ENCODE data around the gene THBS3.

The THBS3 gene

DNA sequence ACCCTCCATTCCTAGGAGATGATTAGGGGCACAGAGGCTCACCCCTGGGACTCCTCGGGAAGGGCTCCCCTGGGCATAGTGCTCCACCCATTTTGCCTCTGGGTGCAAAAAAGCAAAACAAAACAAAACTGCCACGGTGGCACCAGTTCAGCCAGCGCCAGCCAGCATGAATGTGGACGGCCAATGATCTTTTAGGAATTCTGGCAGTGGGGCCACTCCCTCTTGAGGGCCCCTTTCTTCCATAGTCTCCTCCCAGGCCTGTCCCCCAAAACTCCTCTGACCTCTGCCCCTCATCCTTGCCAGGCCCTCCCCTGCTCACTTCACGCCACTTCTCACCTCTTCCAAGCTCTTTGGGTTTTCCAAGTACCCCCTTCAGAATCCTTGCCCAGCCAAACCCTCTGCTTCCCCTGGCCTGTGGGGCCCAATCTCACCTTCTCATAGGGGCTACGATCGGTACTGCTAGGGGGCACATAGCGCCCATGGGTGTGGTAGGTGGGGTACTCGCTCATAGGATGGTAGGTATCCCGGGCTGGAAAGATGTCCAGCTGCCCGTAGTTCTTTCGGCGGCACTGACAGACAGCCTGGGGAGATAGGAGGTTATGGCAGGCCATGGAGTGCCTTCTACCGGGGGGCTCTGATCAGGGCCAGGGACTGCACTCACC is 20.8 kb downstream of the THBS3 start:
- no peak for DNase-seq

DNA sequence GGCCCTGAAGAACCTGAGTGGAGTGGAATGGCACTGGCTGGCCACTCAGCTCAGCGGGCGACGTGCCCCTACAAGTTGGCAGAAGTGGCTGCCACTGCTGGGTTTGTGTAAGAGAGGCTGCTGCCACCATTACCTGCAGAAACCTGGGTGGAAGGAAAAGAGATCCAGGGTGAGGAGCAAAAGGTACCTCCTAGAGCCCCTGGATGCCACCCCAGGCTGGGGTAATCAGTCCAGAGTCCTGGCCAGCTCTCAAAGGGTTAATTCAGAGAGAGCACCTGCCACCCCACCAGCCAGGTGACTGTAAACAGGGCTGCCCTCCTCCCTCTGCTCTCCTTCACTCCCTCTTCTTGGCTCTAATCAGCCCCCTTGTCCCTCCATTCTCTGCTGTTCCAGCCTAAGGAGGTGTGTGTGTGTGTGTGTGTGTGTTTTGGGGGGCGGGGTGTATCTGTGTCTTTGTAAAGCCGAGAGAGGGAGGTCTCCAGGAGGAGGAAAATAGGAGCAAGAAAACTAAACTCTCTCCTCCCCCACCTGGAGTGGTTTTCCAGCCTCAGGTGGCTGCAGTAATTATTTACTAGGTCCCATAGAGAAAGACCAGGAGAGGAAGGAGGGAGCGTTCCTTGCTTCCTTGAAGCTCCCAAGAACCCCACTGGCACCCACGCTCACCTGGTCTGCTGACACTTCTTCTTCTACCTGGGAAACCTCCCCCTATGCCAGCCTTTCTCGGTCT is 21.5 kb downstream of the THBS3 start:
- DNase-seq = no peak

DNA sequence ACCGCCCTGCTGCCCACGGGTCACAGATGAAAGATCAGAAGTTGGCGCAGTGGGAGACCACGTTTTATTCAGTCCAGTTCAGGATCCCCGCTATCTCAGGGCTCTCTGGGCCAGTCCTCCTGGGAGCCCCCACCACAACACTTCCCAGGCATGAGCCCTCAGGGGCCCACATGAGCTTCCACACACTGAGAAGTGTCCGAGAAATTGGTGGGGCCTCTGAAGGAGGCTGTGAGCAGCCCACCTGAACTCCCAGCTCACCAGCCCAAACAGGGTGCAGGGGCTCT is 22.0 kb downstream of the THBS3 start:
- DNase-seq = no peak

DNA sequence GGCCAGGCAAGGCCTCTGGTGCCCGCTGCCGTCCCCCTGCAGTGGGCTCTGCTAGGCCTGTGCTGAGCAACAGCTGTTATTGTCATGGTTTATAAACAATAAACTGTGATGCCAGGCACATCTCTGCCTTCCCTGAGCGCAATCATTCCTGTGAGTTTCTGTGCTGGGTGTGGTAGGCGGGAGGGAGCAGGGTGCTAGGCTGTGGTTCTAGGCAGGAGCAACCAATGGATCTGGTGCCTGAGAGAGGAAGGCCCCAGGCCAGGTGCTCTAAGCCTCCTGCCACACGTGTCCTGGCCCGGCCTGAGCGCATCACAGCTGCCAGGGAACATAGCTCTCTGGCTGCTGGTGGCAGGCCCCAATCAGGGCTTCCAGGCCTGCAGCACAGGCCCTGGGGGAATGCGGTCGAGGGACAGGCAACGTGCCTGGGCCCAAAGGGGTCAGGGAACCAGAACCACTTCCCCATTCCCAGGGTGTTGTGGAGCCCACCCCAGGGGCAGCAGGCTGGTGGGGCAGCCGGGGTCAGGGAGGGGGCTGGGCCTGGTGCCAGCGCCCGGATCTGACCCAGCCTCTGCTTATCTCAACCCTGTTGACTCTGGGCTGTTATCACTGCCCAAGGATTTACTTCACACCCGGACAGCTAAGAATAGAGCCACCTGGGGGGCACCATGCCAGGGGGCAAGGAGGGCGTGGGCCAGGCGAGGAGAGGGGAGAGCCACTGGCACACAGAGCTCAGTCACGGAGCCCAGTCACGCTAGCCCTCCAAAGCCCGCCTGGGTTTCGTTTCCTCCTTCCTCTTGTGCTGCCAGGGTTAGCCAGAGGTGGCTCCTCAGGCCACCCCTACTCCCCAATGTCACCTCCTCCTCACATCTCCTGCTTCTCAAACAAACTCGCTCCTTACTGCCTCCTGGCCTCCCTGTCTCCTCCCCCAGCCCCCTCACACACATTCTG is 22.6 kb downstream of the THBS3 start:
- DNase-seq = no peak

GRCh38 chr1:155184351-155184811 is 23.3 kb downstream of the THBS3 start:
- no peak for DNase-seq

- no peak for DNase-seq
These were observed 23.9 kb downstream of the THBS3 start for GRCh38 chr1:155183775-155184221.

DNA sequence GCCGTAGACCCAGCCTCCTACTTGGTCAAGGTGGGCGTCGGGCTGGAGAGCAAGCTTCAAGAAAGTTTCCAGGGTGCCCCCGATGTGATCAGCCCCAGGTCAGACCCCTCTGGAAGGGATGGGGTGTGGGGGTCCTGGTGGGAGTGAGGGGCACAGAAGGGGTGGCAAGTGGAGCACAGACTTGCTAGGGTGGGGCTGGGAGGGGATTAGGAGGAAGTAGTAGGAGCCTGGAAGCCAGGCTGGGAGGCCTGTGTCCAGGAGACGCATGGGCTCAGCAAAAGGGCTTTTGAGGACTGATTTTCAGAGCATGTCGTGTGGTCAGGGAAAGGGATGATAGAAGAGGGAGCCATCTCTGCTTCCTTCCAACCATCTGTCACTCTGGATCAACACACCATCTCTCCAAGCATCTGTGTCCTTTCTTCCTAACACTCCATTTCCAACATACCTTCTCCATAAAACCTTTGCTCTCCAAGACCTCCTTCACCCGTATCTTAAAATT is 25.6 kb downstream of the THBS3 start:
- DNase-seq = no peak

DNA sequence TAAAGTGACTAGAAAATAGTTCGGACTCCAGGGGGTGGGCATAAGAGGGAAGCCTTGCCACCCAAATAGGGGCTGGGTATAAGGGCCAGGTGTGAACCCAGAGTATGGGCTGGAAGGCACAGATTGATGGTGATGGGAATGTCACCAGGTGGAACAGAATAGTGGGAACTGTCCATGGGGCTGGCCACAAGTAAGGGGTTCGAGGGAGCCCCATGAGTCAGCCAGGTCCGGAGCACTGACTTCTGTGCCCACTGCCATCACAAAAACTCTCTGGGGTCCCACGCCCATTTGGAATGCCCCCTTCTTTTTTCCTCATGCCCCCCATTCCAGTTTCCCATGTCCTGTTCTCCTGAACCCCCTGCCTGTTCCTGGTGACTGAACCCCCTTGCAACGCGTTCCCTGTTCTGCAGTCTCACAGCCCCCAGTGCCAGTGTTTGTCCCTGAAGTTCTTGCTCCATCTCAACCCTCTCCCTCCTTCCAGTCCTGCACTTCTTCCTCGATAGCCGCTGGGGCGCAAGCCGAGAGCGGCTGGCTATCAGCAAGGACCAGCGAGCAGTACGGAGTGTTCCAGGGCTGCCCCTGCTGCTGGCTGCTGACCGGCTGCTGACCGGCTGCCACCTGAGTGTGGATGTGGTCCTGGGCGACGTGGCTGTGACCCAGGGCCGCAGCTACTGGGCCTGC is 26.2 kb downstream of the THBS3 start:
- no peak for DNase-seq

- DNase-seq = no peak
These were observed 28.3 kb downstream of the THBS3 start for GRCh38 chr1:155179112-155180031.

DNA sequence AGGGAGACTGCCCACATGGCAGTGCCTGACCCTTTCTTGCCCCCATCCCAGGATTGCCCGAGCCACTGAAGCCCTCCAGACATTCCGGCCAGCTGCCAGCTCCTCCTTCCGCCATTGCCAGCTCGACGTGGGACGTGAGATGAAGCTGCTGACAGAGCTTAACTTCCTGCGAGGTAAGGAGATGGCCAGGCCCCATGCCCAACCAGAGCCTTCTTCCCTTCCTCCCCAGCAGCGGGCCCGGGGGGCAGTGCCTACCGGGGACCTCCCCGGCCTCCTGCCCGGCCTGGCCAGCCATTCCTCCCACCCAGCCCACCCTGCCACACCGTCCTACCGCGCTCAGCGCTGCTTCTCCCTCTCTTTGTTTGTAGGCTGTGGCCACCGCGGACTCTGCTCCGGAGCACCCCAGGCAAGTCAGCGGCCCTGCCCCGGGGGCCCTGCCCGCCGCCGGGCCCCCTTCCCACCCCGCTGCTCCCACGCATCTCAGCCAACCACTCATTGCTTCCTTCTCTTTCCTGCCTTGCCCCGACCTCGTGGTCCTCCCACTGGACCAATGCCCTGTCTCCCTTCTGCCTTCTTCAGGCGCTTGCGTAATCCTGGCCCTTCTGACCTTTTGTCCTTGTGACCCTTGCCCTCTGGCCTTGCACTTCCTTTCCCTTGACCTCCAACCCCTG is 29.1 kb downstream of the THBS3 start:
- DNase-seq = no peak

DNA sequence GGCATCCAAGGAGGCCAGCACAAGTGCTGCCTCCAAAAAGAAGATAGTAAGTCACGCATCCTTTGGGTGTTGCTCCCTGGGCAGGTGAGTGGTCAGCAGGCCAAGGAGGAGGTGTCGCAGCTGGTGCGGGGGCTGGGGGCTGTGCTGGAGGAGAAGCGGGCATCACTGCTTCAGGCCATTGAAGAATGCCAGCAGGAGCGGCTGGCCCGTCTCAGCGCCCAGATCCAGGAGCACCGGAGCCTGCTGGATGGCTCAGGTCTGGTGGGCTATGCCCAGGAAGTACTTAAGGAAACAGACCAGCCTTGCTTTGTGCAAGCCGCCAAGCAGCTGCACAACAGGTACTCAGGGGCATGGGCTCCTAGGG is 29.8 kb downstream of the THBS3 start:
- no peak for DNase-seq

GRCh38 chr1:155177192-155177917 is 30.3 kb downstream of the THBS3 start:
- DNase-seq = no peak

DNA sequence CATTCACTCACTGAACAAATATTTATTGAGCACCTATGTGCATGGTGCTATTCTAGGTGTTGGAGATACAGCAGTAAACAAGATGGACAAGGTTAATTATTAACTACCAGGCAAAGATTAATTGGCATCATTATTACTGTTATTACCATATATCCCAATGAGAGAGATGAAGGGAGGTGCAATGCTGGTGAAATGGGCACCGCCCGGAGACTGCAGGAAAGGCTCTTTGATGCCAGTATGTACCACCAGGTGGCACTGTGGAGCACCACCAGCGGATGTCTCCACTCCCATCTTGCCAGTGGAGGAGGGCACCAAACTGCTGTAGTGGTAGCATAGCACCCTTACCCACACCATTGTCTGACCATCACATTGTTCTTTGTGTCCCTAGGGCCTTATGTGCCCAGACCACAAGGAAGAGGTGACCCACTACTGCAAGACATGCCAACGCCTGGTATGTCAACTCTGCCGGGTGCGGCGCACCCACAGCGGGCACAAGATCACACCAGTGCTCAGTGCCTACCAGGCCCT is 31.1 kb downstream of the THBS3 start:
- DNase-seq = peak; percentile 77 to 88

DNA sequence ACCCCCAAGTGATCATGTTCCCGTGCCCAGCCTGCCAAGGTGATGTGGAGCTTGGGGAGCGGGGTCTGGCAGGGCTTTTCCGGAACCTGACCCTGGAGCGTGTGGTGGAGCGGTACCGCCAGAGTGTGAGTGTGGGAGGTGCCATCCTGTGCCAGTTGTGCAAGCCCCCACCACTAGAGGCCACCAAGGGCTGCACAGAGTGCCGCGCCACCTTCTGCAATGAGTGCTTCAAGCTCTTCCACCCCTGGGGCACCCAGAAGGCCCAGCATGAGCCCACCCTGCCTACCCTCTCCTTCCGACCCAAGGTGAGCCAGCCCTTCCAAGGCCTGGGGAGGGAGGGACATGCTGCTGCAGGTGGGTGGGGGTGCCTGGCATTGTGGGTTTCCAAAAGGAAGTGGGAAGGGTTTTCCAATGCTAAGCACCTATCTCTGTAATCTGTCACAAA is 31.7 kb downstream of the THBS3 start:
- no peak for DNase-seq

GRCh38 chr1:155175281-155175926 is 32.3 kb downstream of the THBS3 start:
- no peak for DNase-seq

GRCh38 chr1:155174324-155175280 is 33.1 kb downstream of the THBS3 start:
- peak; percentile 49 to 55 for DNase-seq

- peak; percentile 72 to 80 for DNase-seq
These were observed 34.0 kb downstream of the THBS3 start, which contains the start of gene TRIM46 for GRCh38 chr1:155173478-155174323. Gene TRIM46 (plus strand): TSS chr1:155173849. CDS start chr1:155173967, 118 bp downstream.
